ENCODE data around the gene TRPC3. TPM values are rescaled to one million over a fixed set of nuclear protein-coding genes. Genes with fewer than 3 reads are reported as not detected.

TRPC3 gene
- total RNA-seq, 2 experiments from 2014 or later: 0.50 TPM; not detected in 1

DNA sequence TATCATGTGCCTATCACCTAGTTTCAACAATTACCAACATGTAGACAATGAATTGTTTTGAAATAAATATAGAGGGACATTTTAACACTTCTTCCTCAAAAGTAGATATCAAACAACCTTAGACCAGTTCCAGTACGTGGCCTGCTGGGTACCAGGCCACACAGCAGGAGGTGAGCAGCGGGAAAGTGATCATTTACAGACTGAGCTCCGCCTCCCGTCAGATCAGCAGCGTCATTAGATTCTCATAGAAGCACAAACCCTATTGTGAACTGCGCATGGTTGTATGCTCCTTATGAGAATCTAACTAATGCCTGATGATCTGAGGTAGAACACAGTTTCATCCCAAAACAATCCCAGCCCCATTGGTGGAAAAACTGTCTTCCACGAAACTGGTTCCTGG, 88.1 kb downstream of the TRPC3 start:
- intact Hi-C loops (cut with micrococcal nuclease; ENCODE audit: unreplicated experiment): no loop called here
- Histone ChIP-seq H3K9me3 (ENCODE audit: low read length) (no peaks in the 10 kb centered on the region), H3K4me2 (ENCODE audit: low read length) (no peak overlapping the region), H4K20me1 (ENCODE audit: insufficient read depth, low read length) (no peaks in the 10 kb centered on the region), H3K4me3 (ENCODE audit: low read depth, low read length, poor library complexity, severe bottlenecking) (no peak overlapping the region), H3K4me1 (ENCODE audit: insufficient read depth, low read length, poor library complexity, severe bottlenecking) (peaks cover 2% of the 10 kb centered on the region), H3K27ac (ENCODE audit: low read depth, low read length, poor library complexity, severe bottlenecking) (no peak overlapping the region), H3K79me2 (ENCODE audit: insufficient read depth, low read depth, low read length) (peaks cover 3% of the 10 kb centered on the region; the same call in 1 of the 2 replicates), H3K9me2 (ENCODE audit: insufficient read depth, low read length) (no peaks in the 10 kb centered on the region), H2AFZ (ENCODE audit: low read length) (no peak overlapping the region), H3K36me3 (ENCODE audit: insufficient read depth, low read length) (peaks cover 61% of the 10 kb centered on the region)
- TF ChIP-seq, protein P1, sequence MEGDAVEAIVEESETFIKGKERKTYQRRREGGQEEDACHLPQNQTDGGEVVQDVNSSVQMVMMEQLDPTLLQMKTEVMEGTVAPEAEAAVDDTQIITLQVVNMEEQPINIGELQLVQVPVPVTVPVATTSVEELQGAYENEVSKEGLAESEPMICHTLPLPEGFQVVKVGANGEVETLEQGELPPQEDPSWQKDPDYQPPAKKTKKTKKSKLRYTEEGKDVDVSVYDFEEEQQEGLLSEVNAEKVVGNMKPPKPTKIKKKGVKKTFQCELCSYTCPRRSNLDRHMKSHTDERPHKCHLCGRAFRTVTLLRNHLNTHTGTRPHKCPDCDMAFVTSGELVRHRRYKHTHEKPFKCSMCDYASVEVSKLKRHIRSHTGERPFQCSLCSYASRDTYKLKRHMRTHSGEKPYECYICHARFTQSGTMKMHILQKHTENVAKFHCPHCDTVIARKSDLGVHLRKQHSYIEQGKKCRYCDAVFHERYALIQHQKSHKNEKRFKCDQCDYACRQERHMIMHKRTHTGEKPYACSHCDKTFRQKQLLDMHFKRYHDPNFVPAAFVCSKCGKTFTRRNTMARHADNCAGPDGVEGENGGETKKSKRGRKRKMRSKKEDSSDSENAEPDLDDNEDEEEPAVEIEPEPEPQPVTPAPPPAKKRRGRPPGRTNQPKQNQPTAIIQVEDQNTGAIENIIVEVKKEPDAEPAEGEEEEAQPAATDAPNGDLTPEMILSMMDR (conservative IDR thresholded peaks at IDR 0.05; ENCODE audit: low read length): no peak
- no peak for TF ChIP-seq EZH2phosphoT487 (IDR thresholded peaks at IDR 0.05; ENCODE audit: borderline replicate concordance, low read depth, low read length)
- DNase-seq (ENCODE audit: low spot score): no peak
- ChIA-PET CTCF (ENCODE audit: unreplicated experiment) (no interaction called here), POLR2A (interaction anchor here (0.7 kb wide), 1 partner anchor 1090 kb away, joined by 4 read pairs; no protein-coding TSS in a partner anchor)
- no TSS peak for BruUV-seq (replicated peaks)

DNA sequence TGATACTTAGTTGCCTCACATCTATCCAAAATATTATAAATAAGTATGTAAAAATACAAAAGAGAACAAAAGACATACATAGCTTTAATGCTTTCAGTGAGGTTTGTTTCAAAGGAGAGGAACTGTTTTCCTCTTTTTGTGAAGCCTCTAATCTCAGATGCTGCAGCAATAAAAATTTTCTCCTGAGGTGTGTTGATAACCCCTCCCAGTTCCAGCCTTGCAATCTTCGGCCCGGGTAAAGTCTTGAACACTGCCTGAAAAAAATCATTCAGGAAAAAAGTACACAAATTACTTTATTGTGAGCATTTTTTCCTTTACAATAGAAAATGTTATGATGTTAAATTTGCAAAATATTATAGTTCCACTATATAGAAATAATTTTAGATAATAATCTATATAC, 90.4 kb downstream of the TRPC3 start:
- intact Hi-C loops (cut with micrococcal nuclease; ENCODE audit: unreplicated experiment): no loop called here
- Histone ChIP-seq H3K36me3 (ENCODE audit: insufficient read depth, low read length) (peaks cover 50% of the 10 kb centered on the region), H4K20me1 (ENCODE audit: insufficient read depth, low read length) (no peaks in the 10 kb centered on the region), H3K79me2 (ENCODE audit: insufficient read depth, low read depth, low read length) (no peaks in the 10 kb centered on the region), H2AFZ (ENCODE audit: low read length) (no peak overlapping the region), H3K9me3 (ENCODE audit: low read length) (no peaks in the 10 kb centered on the region), H3K4me1 (ENCODE audit: insufficient read depth, low read length, poor library complexity, severe bottlenecking) (no peaks in the 10 kb centered on the region), H3K27ac (ENCODE audit: low read depth, low read length, poor library complexity, severe bottlenecking) (no peak overlapping the region), H3K4me2 (ENCODE audit: low read length) (no peak overlapping the region), H3K4me3 (ENCODE audit: low read depth, low read length, poor library complexity, severe bottlenecking) (no peak overlapping the region), H3K9me2 (ENCODE audit: insufficient read depth, low read length) (no peaks in the 10 kb centered on the region)
- POLR2A ChIA-PET: interaction anchor here (2.4 kb wide), 1 partner anchor 8 kb away, joined by 12 read pairs; the partner anchor contains the start of gene BBS7
- no TSS peak for BruUV-seq (replicated peaks)
- DNase-seq (ENCODE audit: low spot score): no peak
- CTCF ChIA-PET (ENCODE audit: unreplicated experiment): no interaction called here
- TF ChIP-seq EZH2phosphoT487 (IDR thresholded peaks at IDR 0.05; ENCODE audit: borderline replicate concordance, low read depth, low read length): no peak
- TF ChIP-seq, protein P1 (conservative IDR thresholded peaks at IDR 0.05; ENCODE audit: low read length): no peak

GRCh38 chr4:121860121-121860520, 91.7 kb downstream of the TRPC3 start:
- no peaks in the 10 kb centered on the region for H3K79me2 ChIP-seq (ENCODE audit: insufficient read depth, low read depth, low read length)
- H3K9me3 ChIP-seq (ENCODE audit: low read length): no peaks in the 10 kb centered on the region
- H3K4me2 ChIP-seq (ENCODE audit: low read length): no peak overlapping the region
- BruUV-seq (replicated peaks): no TSS peak
- H3K9me2 ChIP-seq (ENCODE audit: insufficient read depth, low read length): no peaks in the 10 kb centered on the region
- intact Hi-C loops (cut with micrococcal nuclease; ENCODE audit: unreplicated experiment): no loop called here
- H2AFZ ChIP-seq (ENCODE audit: low read length): no peak overlapping the region
- TF ChIP-seq EZH2phosphoT487 (IDR thresholded peaks at IDR 0.05; ENCODE audit: borderline replicate concordance, low read depth, low read length): no peak
- TF ChIP-seq, protein P1 (conservative IDR thresholded peaks at IDR 0.05; ENCODE audit: low read length): no peak
- POLR2A ChIA-PET: interaction anchor here (0.6 to 2.4 kb wide), 3 partner anchors 10 to 1652 kb away, joined by 4 to 12 read pairs (median 4); partner anchors contain the start of gene BBS7
- H3K36me3 ChIP-seq (ENCODE audit: insufficient read depth, low read length): peaks cover 43% of the 10 kb centered on the region
- no peaks in the 10 kb centered on the region for H3K4me1 ChIP-seq (ENCODE audit: insufficient read depth, low read length, poor library complexity, severe bottlenecking)
- H3K4me3 ChIP-seq (ENCODE audit: low read depth, low read length, poor library complexity, severe bottlenecking): no peak overlapping the region
- no peak for DNase-seq (ENCODE audit: low spot score)
- CTCF ChIA-PET (ENCODE audit: unreplicated experiment): no interaction called here
- no peak overlapping the region for H3K27ac ChIP-seq (ENCODE audit: low read depth, low read length, poor library complexity, severe bottlenecking)
- H4K20me1 ChIP-seq (ENCODE audit: insufficient read depth, low read length): no peaks in the 10 kb centered on the region

All from OCI-LY7 (cell line).